GM18499 (cell line): ENCODE results near the gene HSPB7.
"Not testable (repeated sequence)": the region's sequence is repeated elsewhere in the genome, so short reads cannot be mapped to it uniquely, and the experiment has no call there.

Experiments used
- ATAC-seq: cut with Tn5 transposase; IDR thresholded peaks from one replicate; pipeline ENCODE4 v1.9.1; 2021; ENCODE audit warnings: moderate number of reproducible peaks; ENCODE audit not compliant: insufficient read depth, unreplicated experiment

The HSPB7 gene

GRCh38 chr1:16011936-16012589, 5.8 kb downstream of the HSPB7 start:
- ATAC-seq = no peak

GRCh38 chr1:16010837-16011236, 7.0 kb downstream of the HSPB7 start:
- no peak for ATAC-seq

- no peak for ATAC-seq
Measured at GRCh38 chr1:16009678-16010077, 8.2 kb downstream of the HSPB7 start.

- ATAC-seq = no peak
Measured at GRCh38 chr1:16009030-16009460, 8.8 kb downstream of the HSPB7 start.

- ATAC-seq = no peak
Measured at GRCh38 chr1:16007671-16008341, 10.0 kb downstream of the HSPB7 start.

GRCh38 chr1:16006552-16007485, 11.0 kb downstream of the HSPB7 start:
- ATAC-seq = no peak

- ATAC-seq = no peak
Measured at GRCh38 chr1:16006010-16006409, 11.8 kb downstream of the HSPB7 start.

GRCh38 chr1:16005597-16005996, 12.2 kb downstream of the HSPB7 start:
- no peak for ATAC-seq

- not testable (repeated sequence) for ATAC-seq
Measured at GRCh38 chr1:16001274-16001673, 16.6 kb downstream of the HSPB7 start.

GRCh38 chr1:15998929-15999328, 18.9 kb downstream of the HSPB7 start:
- ATAC-seq = no peak

- no peak for ATAC-seq
Measured at GRCh38 chr1:15997637-15998280, 20.1 kb downstream of the HSPB7 start.

- no peak for ATAC-seq
Measured at GRCh38 chr1:15997076-15997585, 20.7 kb downstream of the HSPB7 start.

GRCh38 chr1:15994590-15995351, 23.1 kb downstream of the HSPB7 start:
- no peak for ATAC-seq

- no peak for ATAC-seq
Measured at GRCh38 chr1:15994081-15994480, 23.8 kb downstream of the HSPB7 start.

- ATAC-seq = no peak
Measured at GRCh38 chr1:15993666-15994065, 24.2 kb downstream of the HSPB7 start.

- ATAC-seq = no peak
Measured at GRCh38 chr1:15992582-15993500, 25.0 kb downstream of the HSPB7 start.

GRCh38 chr1:15992187-15992553, 25.7 kb downstream of the HSPB7 start:
- no peak for ATAC-seq

GRCh38 chr1:15991427-15992186, 26.2 kb downstream of the HSPB7 start:
- no peak for ATAC-seq
